Measurements from ENCODE around the gene SLC43A1. TPM values are rescaled to one million over a fixed set of nuclear protein-coding genes. Genes with fewer than 3 reads are reported as not detected.
A peak's percentile ranks its signal among the peaks of the same experiment; 100 is the strongest.

SLC43A1 gene
- polyA plus RNA-seq, 3 donors: 5.4 to 6.2 (median 5.8) TPM

GRCh38 chr11:57529012-57529411 lies 13.5 kb upstream of the SLC43A1 start:
- peaks cover 18% of the 10 kb centered on the region for H3K4me1 Mint-ChIP-seq

GRCh38 chr11:57527056-57527631 lies 11.6 kb upstream of the SLC43A1 start:
- H4K20me1 ChIP-seq (ENCODE audit: insufficient read depth, low read length): no peaks in the 10 kb centered on the region
- Mint-ChIP-seq H3K9me3 (peaks cover 0 to 6% (median 0%) of the 10 kb centered on the region in 7 donors), H3K27me3 (ENCODE audit: low read depth in 3 of 3) (peaks cover 0 to 2% (median 2%) of the 10 kb centered on the region in 3 donors), H3K4me3 (no peak overlapping the region), H3K36me3 (peaks cover 15 to 19% of the 10 kb centered on the region in 2 donors), H3K4me1 (peaks cover 18% of the 10 kb centered on the region), H3K27ac (peak overlapping the region in 2 of 7 donors; percentile 20 to 32)
- peaks cover 5 to 8% of the 10 kb centered on the region in 2 donors for H3K36me3 ChIP-seq (replicated peaks in 1 of 2; ENCODE audit: control insufficient read depth in 1 of 2, insufficient read depth in 2 of 2, low read length in 2 of 2)
- intact Hi-C loops (cut with micrococcal nuclease): loop anchor here (2.0 to 5.0 kb wide), 4 partner anchors 35 to 180 kb away; no protein-coding TSS in a partner anchor
- H3K9ac ChIP-seq (ENCODE audit: insufficient read depth, low read length, poor library complexity, severe bottlenecking): no peak overlapping the region
- DNase-seq: peak; percentile 44 to 68 (median 63)
- WGBS (ENCODE audit: insufficient coverage): 63% methylated on average over 2 of the region's 7 CpGs
- no peak overlapping the region for H3K4me2 ChIP-seq (replicated peaks; ENCODE audit: extremely low read depth, low read length, poor library complexity, severe bottlenecking)
- TF ChIP-seq CTCF (IDR thresholded peaks at IDR 0.05): peak; percentile 95
- H3K27me3 ChIP-seq (ENCODE audit: control insufficient read depth in 2 of 2, insufficient read depth in 2 of 2, low read length in 2 of 2): no peaks in the 10 kb centered on the region
- H3K9me3 ChIP-seq (replicated peaks in 1 of 2; ENCODE audit: control insufficient read depth in 1 of 2, insufficient read depth in 1 of 2, low read length in 2 of 2): no peaks in the 10 kb centered on the region
- H3K79me2 ChIP-seq (ENCODE audit: insufficient read depth, low read length): peaks cover 23% of the 10 kb centered on the region
- peaks cover 23 to 27% of the 10 kb centered on the region in 2 donors for H3K4me1 ChIP-seq (ENCODE audit: control insufficient read depth in 1 of 2, insufficient read depth in 2 of 2, low read length in 2 of 2)
- no peak overlapping the region for H2AFZ ChIP-seq (ENCODE audit: insufficient read depth, low read depth, low read length, poor library complexity, severe bottlenecking)
- no peak overlapping the region for H3K4me3 ChIP-seq (replicated peaks in 1 of 3; ENCODE audit: low read depth in 2 of 3, low read length in 3 of 3)
- no peak overlapping the region for H3K27ac ChIP-seq (ENCODE audit: low read depth in 1 of 2, low read length in 2 of 2)

More at GRCh38 chr11:57529012-57529411, 13.5 kb upstream of the SLC43A1 start:
- Histone ChIP-seq H3K9ac (ENCODE audit: insufficient read depth, low read length, poor library complexity, severe bottlenecking) (no peak overlapping the region), H3K79me2 (ENCODE audit: insufficient read depth, low read length) (peaks cover 23% of the 10 kb centered on the region), H3K27ac (ENCODE audit: low read depth in 1 of 2, low read length in 2 of 2) (peak overlapping the region in 1 of 2 donors; percentile 91), H3K9me3 (replicated peaks in 1 of 2; ENCODE audit: control insufficient read depth in 1 of 2, insufficient read depth in 1 of 2, low read length in 2 of 2) (no peaks in the 10 kb centered on the region), H4K20me1 (ENCODE audit: insufficient read depth, low read length) (no peaks in the 10 kb centered on the region), H3K4me2 (replicated peaks; ENCODE audit: extremely low read depth, low read length, poor library complexity, severe bottlenecking) (no peak overlapping the region), H3K36me3 (replicated peaks in 1 of 2; ENCODE audit: control insufficient read depth in 1 of 2, insufficient read depth in 2 of 2, low read length in 2 of 2) (peaks cover 5 to 8% of the 10 kb centered on the region in 2 donors), H3K4me1 (ENCODE audit: control insufficient read depth in 1 of 2, insufficient read depth in 2 of 2, low read length in 2 of 2) (peaks cover 23 to 27% of the 10 kb centered on the region in 2 donors), H2AFZ (ENCODE audit: insufficient read depth, low read depth, low read length, poor library complexity, severe bottlenecking) (no peak overlapping the region), H3K4me3 (replicated peaks in 1 of 3; ENCODE audit: low read depth in 2 of 3, low read length in 3 of 3) (peak overlapping the region in 1 of 3 experiments; percentile 98), H3K27me3 (ENCODE audit: control insufficient read depth in 2 of 2, insufficient read depth in 2 of 2, low read length in 2 of 2) (no peaks in the 10 kb centered on the region)
- peaks cover 0 to 3% (median 0%) of the 10 kb centered on the region in 3 donors for H3K27me3 Mint-ChIP-seq (ENCODE audit: low read depth in 3 of 3)
- no peak overlapping the region for H3K27ac Mint-ChIP-seq
- intact Hi-C loops (cut with micrococcal nuclease): loop anchor here (5.0 kb wide), 3 partner anchors 37 to 182 kb away; no protein-coding TSS in a partner anchor
- H3K36me3 Mint-ChIP-seq: peaks cover 15 to 19% of the 10 kb centered on the region in 2 donors
- H3K4me3 Mint-ChIP-seq: no peak overlapping the region
- no peak for DNase-seq
- no peak for TF ChIP-seq CTCF (IDR thresholded peaks at IDR 0.05)
- H3K9me3 Mint-ChIP-seq: peaks cover 0 to 6% (median 0%) of the 10 kb centered on the region in 7 donors
